H1 (cell line): ENCODE data around the gene TNS2. TPM values are rescaled to one million over a fixed set of nuclear protein-coding genes. Genes with fewer than 3 reads are reported as not detected.

Experiments
- ATF2 ChIP-seq: IDR thresholded peaks from 2 replicates; pipeline ENCODE4 v1.6.1; 2012; ENCODE audit warnings: low read length, inconsistent platforms
- CTCF ChIP-seq, 3 experiments: IDR thresholded peaks; 1 replicate in 2 of 3; 2 replicates in 1 of 3; pipeline versions ENCODE4 v1.5.1 to v1.6.1; 2011; ENCODE audit warnings: low read length in 3 of 3, mild to moderate bottlenecking in 3 of 3, inconsistent platforms in 2 of 3, low read depth in 1 of 3, moderate library complexity in 1 of 3; ENCODE audit not compliant: insufficient read depth in 1 of 3; ENCODE audit errors: control extremely low read depth in 1 of 3
- EGR1 ChIP-seq: IDR thresholded peaks from 2 replicates; pipeline ENCODE4 v1.6.1; 2011; ENCODE audit warnings: low read depth, low read length, borderline replicate concordance
- EP300 ChIP-seq, 2 experiments: IDR thresholded peaks; 1 replicate in 1 of 2; 2 replicates in 1 of 2; pipeline ENCODE4 v1.6.1; 2011 to 2012; ENCODE audit warnings: low read depth in 2 of 2, low read length in 2 of 2, mild to moderate bottlenecking in 2 of 2, borderline replicate concordance in 1 of 2, inconsistent platforms in 1 of 2, moderate library complexity in 1 of 2
- GABPA ChIP-seq: IDR thresholded peaks from 2 replicates; pipeline ENCODE4 v1.6.1; 2011; ENCODE audit warnings: mild to moderate bottlenecking, low read length, moderate library complexity, borderline replicate concordance; ENCODE audit not compliant: insufficient read depth
- GTF2F1 ChIP-seq: IDR thresholded peaks from 2 replicates; pipeline ENCODE4 v1.6.1; 2012; ENCODE audit warnings: low read depth, low read length, improper control_type of control experiment, borderline replicate concordance
- HDAC2 ChIP-seq, 2 experiments: fragments of 300-600 bp in 1 of 2; sonication (generic) in 1 of 2; IDR thresholded peaks; 2 replicates each; pipeline ENCODE4 v1.6.1; 2011 to 2012; ENCODE audit warnings: low read depth in 2 of 2, low read length in 2 of 2, mild to moderate bottlenecking in 2 of 2, moderate library complexity in 2 of 2, borderline replicate concordance in 1 of 2, inconsistent platforms in 1 of 2
- JUN ChIP-seq: IDR thresholded peaks from 2 replicates; pipeline ENCODE4 v1.6.1; 2011; ENCODE audit warnings: low read depth, mild to moderate bottlenecking, improper control_type of control experiment, low read length
- JUND ChIP-seq: IDR thresholded peaks from 2 replicates; pipeline ENCODE4 v1.6.1; 2011; ENCODE audit warnings: mild to moderate bottlenecking, improper control_type of control experiment, low read length
- KDM5A ChIP-seq: fragments of 200-600 bp; IDR thresholded peaks from 2 replicates; pipeline ENCODE4 v1.7.1; 2012; ENCODE audit warnings: mild to moderate bottlenecking, low read length, inconsistent platforms, mixed read lengths
- MAX ChIP-seq: IDR thresholded peaks from 2 replicates; pipeline ENCODE4 v1.6.1; 2012; ENCODE audit warnings: inconsistent platforms
- NRF1 ChIP-seq: IDR thresholded peaks from 2 replicates; pipeline ENCODE4 v1.6.1; 2011; ENCODE audit warnings: mild to moderate bottlenecking, low read depth, low read length, improper control_type of control experiment
- POU5F1 ChIP-seq: IDR thresholded peaks from 2 replicates; pipeline ENCODE4 v1.6.1; 2011; ENCODE audit warnings: low read depth, mild to moderate bottlenecking, low read length, moderate library complexity
- SAP30 ChIP-seq: fragments of 300-600 bp; sonication (generic); IDR thresholded peaks from 2 replicates; pipeline ENCODE4 v1.7.1; 2012; ENCODE audit warnings: low read length, moderate library complexity, mild to moderate bottlenecking, inconsistent platforms; ENCODE audit not compliant: insufficient read depth, insufficient replicate concordance
- SIN3A ChIP-seq, 2 experiments: IDR thresholded peaks in 1 of 2; conservative IDR thresholded peaks in 1 of 2; 2 replicates each; pipeline ENCODE4 v1.6.1; 2011 to 2012; ENCODE audit warnings: low read length in 2 of 2, improper control_type of control experiment in 1 of 2, low read depth in 1 of 2, mild to moderate bottlenecking in 1 of 2
- SP1 ChIP-seq: IDR thresholded peaks from 2 replicates; pipeline ENCODE4 v1.6.1; 2011; ENCODE audit warnings: low read depth, low read length
- TAF1 ChIP-seq: IDR thresholded peaks from 2 replicates; pipeline ENCODE4 v1.6.1; 2011; ENCODE audit warnings: mild to moderate bottlenecking, low read depth, low read length
- TCF12 ChIP-seq: IDR thresholded peaks from 2 replicates; pipeline ENCODE4 v1.6.1; 2011; ENCODE audit warnings: low read depth, mild to moderate bottlenecking, low read length
- ZNF274 ChIP-seq: IDR thresholded peaks from 2 replicates; pipeline ENCODE4 v1.7.0; 2012; ENCODE audit warnings: low read length, borderline replicate concordance; ENCODE audit errors: extremely low read depth
- polyA plus RNA-seq, 7 experiments: library from polyadenylated mRNA; depleted of rRNA in 3 of 7; stranded (reverse) in 5 of 7; unstranded in 2 of 7; fragments of >200 nt in 5 of 7; fragments of 200-250 nt in 2 of 7; gene quantifications; 1 replicate in 5 of 7; 2 replicates in 1 of 7; 4 replicates in 1 of 7; pipeline versions ENCODE4 v1.2.1 to v1.2.3, GENCODE V29; 2011 to 2013; ENCODE audit warnings: missing spikeins in 2 of 7, mixed read lengths in 2 of 7
- total RNA-seq: library from RNA; stranded (reverse); fragmentation: NEBNext Ultra II Directional; extraction: Animal tissue kit (Norgen Biotek cat#: 25700); gene quantifications from 2 replicates; pipeline ENCODE4 v1.2.1, GENCODE V29; 2021

Gene TNS2
- total and polyA plus RNA-seq, 2 of the 8 experiments (the other 6 are each of a cell fraction or from before 2014, with no cell fraction given), result 2.8 to 4.7 TPM

GRCh38 chr12:53054112-53054878 is 4.4 kb downstream of the TNS2 start (continued):
- TF ChIP-seq GTF2F1 (no peak), TCF12 (no peak), JUN (no peak), POU5F1 (no peak), EP300 (IDR thresholded peaks at IDR 0.05; ENCODE audit: borderline replicate concordance in 1 of 2, low read depth in 2 of 2, low read length in 2 of 2) (no peak), SIN3A (conservative IDR thresholded peaks at IDR 0.05 in 1 of 2, IDR thresholded peaks at IDR 0.05 in 1 of 2; ENCODE audit: low read depth in 1 of 2, low read length in 2 of 2) (peak in 1 of 2 experiments; percentile 38; a peak in 1 of 4 replicates), TAF1 (0 out of 2 replicates have a peak, but pooled peaks have one; percentile 59), GABPA (no peak), ATF2 (no peak), SAP30 (no peak), MAX (peak; percentile 87), EGR1 (no peak), NRF1 (no peak), JUND (no peak), SP1 (no peak), HDAC2 (IDR thresholded peaks at IDR 0.05; ENCODE audit: borderline replicate concordance in 1 of 2, low read depth in 2 of 2, low read length in 2 of 2) (no peak), KDM5A (no peak), CTCF (IDR thresholded peaks at IDR 0.05; ENCODE audit: control extremely low read depth in 1 of 3, insufficient read depth in 1 of 3, low read depth in 1 of 3, low read length in 3 of 3) (no peak), ZNF274 (no peak)
